GM12865 (cell line): ENCODE measurements around the gene GLP2R.
"Not testable (repeated sequence)": the region's sequence is repeated elsewhere in the genome, so short reads cannot be mapped to it uniquely, and the experiment has no call there.

Experiments used
- DNase-seq: peaks from one replicate; pipeline ENCODE4 v3.0.0; 2010; ENCODE audit warnings: low read depth
- H3K4me3 ChIP-seq: 2 replicates; pipeline ENCODE4 v1.5.1; 2011; ENCODE audit warnings: mild to moderate bottlenecking, low read depth, low read length, control low read depth
- CTCF ChIP-seq: IDR thresholded peaks from 2 replicates; pipeline ENCODE4 v1.5.1; 2011; ENCODE audit warnings: low read length, control low read depth, low read depth, inconsistent platforms; ENCODE audit not compliant: insufficient read depth; ENCODE audit errors: missing control alignments

GLP2R gene, protein sequence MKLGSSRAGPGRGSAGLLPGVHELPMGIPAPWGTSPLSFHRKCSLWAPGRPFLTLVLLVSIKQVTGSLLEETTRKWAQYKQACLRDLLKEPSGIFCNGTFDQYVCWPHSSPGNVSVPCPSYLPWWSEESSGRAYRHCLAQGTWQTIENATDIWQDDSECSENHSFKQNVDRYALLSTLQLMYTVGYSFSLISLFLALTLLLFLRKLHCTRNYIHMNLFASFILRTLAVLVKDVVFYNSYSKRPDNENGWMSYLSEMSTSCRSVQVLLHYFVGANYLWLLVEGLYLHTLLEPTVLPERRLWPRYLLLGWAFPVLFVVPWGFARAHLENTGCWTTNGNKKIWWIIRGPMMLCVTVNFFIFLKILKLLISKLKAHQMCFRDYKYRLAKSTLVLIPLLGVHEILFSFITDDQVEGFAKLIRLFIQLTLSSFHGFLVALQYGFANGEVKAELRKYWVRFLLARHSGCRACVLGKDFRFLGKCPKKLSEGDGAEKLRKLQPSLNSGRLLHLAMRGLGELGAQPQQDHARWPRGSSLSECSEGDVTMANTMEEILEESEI

GRCh38 chr17:9825641-9826150 lies at the start of gene GLP2R:
Gene GLP2R, plus strand, starts transcription at chr17:9825924. Its CDS starts 140 bp downstream, at chr17:9826064.
- TF ChIP-seq CTCF: no peak
- DNase-seq: no peak
- H3K4me3 ChIP-seq: no peak within 1 kb of the TSS

DNA sequence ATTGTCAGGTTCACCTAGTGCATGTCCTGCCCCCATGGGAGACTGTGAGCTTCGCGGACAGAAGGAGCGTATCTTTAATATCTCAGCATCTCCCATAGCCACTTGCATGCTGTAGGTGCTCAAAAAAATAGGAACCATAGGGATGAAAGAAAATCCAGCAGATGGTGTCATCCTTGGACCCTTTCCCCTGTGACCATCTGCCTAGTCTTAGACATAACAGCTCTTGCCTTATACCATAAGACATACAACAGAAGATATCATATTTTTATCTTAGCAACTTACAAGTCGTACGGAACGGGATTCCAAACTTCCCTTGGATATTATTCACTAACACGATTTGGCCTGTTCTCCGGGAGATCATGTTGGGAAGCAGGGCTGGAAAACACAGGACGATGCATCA lies 48.8 kb upstream of the GLP2R start:
- H3K4me3 ChIP-seq: no peak overlapping the region
- DNase-seq: no peak
- no peak for TF ChIP-seq CTCF

DNA sequence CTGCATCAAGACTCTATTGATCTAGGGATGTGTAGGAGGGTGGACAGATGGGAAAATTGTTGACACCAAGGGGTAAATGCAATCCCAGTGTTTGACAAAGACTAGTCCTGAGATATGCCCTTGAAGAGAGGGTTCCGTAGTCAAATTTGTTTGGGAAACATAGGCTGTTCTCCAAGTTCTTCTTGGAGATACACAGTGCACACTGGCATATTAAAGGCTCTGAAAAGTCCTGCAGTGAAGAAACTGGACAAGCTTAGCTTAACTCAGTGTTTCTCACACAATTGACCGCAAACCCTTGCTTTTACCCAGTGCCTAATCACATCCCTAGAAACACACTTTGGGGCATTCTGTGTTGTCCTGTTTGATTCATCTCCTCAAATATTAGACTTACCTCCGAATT lies 45.2 kb upstream of the GLP2R start:
- no peak for TF ChIP-seq CTCF
- no peak for DNase-seq
- H3K4me3 ChIP-seq: no peak overlapping the region

GRCh38 chr17:9783050-9783449 lies 42.7 kb upstream of the GLP2R start:
- no peak for TF ChIP-seq CTCF
- H3K4me3 ChIP-seq: no peak overlapping the region
- no peak for DNase-seq

- not testable (repeated sequence) for H3K4me3 ChIP-seq, DNase-seq
Measured at GRCh38 chr17:9783465-9783864, 42.3 kb upstream of the GLP2R start.

GRCh38 chr17:9784544-9784943 lies 41.2 kb upstream of the GLP2R start:
- DNase-seq: no peak
- no peak for TF ChIP-seq CTCF
- no peak overlapping the region for H3K4me3 ChIP-seq

DNA sequence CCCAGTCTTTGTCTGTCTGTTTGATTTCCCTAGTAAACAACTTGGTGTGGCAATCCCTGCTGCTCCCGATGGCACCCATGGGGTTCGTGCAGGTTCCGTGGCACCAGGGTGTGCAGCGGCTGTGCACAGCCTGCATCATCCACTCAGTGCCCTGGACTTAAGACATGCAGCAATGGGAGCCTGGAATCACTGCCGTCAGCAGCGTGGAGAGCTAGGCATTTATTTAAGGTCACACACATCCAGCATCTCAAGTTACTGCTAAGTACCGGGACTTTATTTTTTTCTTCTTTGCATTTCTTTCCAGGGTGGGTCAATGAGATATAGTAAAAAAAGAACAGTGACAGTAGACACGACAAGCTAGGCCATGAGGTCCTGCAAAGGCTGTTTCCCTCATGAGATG lies 37.1 kb upstream of the GLP2R start:
- no peak overlapping the region for H3K4me3 ChIP-seq
- DNase-seq: no peak
- TF ChIP-seq CTCF: no peak
